GM19023 (cell line): ENCODE data around the gene OXNAD1.

Source experiments
- ATAC-seq: cut with Tn5 transposase; IDR thresholded peaks from one replicate; pipeline ENCODE4 v1.9.1; 2021; ENCODE audit warnings: mild to moderate bottlenecking, moderate library complexity; ENCODE audit not compliant: unreplicated experiment

Gene OXNAD1

GRCh38 chr3:16325850-16326249 lies 60.8 kb downstream of the OXNAD1 start:
- ATAC-seq = no peak

- ATAC-seq = no peak
Measured at GRCh38 chr3:16326724-16327349, 61.8 kb downstream of the OXNAD1 start.

DNA sequence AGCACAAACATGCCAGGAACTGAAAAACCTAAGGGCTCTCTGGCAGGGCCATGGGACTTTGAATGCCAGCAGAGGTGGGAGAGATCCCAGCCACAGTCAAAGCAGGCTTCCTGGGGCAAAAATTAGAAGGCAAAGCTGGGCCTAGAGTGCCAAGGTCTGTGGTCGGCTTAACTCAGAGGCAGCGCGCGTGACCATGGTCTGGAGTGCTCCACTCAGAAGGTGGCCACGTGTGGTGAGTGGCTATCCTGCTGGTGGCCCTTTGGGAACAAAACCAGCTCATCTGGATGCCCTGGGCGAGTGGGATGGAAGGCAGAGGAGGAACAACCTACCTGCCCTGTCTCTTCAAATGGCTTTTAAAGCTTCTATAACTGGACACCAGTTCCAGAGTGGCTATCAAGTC lies 63.1 kb downstream of the OXNAD1 start:
- ATAC-seq = no peak

DNA sequence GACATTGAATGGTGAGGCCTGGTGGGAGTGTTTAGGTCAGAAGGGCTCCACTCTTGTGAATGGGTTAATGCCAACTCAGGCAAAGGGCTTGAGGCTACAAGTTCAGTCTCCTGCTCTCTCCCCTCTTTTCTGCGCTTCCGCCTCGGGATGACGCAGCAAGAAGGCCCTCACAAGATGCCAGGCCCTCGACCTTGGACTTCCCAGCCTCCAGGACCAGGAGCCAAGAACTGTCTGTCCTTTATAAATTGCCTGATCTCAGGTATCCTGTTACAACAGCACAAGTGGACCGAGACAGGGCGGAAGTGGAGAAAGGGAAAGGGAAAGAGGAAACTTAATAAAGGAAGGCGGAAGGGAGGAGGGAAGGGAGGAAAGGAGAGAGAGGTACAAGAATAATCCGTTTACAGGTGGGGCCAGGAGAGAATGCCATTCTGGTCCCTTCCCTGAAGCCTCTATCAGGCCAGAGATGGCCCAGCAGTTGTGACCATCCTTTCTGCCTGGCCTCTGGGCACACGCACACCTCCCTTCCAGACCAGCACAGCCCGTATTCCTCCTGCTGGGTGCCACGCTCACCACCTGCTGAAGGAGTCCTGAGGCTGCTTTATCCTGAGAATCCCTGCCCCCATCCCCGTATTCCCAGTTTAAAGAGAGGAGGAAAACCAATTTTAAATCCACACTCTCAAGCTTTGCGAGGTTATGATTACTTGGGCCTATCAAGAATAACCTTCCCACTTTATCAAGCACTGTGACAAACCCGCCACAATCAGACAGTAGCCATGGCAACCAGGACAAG lies 64.2 kb downstream of the OXNAD1 start:
- ATAC-seq = no peak

DNA sequence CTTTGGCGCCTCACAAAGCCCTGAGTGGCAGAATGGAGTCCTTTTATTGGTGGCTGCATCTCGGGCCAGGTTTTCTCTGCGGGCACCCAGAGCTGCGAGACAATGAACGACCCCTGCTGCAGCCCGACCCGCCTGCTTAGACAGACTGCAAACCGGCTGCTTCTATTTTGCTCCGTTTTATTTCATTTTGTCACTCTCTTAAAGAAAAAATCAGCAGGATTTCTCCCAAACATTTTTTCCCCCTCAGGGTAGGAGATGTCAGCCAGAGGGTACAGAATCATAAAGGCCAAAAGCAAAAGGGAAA lies 64.8 kb downstream of the OXNAD1 start:
- no peak for ATAC-seq

DNA sequence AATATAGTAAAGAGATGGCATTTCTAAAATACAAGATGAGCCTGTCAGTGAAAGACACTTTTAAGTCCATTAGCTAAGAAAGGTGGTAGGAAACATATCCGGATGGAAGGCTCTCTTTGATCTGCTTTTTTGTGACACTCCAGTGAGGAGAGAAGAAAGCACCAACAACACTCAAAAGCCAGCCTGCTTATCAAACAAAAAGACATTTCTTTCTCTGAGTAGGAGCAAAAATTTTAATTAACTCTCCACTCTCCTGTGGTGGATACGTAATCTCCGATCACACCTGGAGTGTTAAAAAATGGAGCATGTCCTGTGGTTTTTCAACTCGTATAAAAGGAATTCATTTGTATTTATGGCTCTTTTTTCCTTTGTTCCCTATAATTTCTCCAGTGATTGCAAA lies 65.3 kb downstream of the OXNAD1 start:
- ATAC-seq = no peak

- no peak for ATAC-seq
Measured at GRCh38 chr3:16331319-16331883, 66.4 kb downstream of the OXNAD1 start.

- no peak for ATAC-seq
Measured at GRCh38 chr3:16332904-16333426, 68.0 kb downstream of the OXNAD1 start.

DNA sequence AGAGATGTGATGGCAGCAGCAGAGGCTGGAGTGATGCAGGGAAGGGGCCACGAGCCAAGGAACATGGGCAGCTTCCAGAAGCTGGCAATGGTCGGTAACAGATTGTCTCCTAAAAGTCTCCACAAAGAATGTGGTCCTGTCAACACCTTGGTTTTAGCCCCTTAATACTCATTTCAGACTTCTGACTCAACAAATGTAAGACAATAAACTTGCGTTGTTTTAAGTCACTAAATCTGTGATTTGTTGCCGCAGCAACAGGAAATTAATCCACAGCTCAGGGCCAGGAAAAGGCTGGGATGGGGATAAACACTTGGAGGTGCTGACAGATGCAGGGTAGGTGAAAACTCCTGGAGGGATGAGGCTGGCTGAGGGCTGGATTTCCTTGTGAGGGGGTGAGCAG lies 69.9 kb downstream of the OXNAD1 start:
- no peak for ATAC-seq

DNA sequence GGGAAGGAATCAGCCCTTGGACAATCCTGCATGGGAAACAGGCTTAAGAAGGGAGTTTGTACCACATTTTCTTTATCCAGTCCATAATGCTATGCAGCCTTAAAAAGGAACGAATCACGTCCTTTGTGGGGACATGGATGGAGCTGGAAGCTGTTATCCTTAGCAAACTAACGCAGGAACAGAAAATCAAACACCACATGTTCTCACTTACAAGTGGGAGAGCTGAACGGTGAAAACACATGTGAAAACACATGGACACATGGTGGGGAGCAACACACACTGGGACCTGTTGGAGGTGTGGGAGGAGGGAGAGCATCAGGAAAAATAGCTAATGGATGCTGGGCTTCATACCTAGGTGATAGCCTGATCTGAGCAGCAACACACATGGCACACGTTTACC lies 70.3 kb downstream of the OXNAD1 start:
- no peak for ATAC-seq

- ATAC-seq = no peak
Measured at GRCh38 chr3:16335772-16336645, 71.0 kb downstream of the OXNAD1 start.

- no peak for ATAC-seq
Measured at GRCh38 chr3:16336825-16337224, 71.8 kb downstream of the OXNAD1 start.

DNA sequence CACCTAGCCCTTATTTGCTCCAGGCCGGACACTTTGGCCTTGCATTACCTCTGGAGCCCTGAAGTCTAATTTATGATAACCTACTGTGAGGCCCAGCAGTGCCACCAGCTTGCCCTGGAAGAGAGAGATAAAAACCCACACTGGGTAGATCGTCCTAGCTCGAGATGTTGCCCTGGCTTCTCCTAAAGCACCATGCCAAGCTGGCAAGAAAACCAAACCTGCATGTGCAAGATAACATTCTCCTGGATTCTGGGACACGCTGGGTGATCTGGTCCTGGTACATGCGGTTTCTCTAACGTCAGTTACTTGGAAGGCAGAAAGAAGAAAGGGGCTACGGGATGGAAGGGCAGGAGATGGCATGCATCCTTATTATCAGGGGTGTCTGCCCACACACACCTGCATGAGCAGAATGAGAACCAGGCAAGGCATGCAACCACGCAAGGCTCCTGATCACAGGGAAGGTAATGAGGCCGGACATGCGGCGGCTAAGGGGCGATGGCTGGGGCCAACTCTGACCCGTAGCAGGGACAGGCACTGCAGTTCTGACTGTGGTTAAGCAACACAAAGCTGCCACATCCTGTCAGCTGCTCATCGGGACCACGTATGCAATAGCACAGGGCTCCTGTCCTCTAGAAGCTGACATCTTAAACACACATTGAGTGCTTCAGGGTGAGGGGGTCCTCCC lies 73.0 kb downstream of the OXNAD1 start:
- peak; percentile 84 for ATAC-seq

- ATAC-seq = no peak
Measured at GRCh38 chr3:16338999-16339398, 74.0 kb downstream of the OXNAD1 start.

DNA sequence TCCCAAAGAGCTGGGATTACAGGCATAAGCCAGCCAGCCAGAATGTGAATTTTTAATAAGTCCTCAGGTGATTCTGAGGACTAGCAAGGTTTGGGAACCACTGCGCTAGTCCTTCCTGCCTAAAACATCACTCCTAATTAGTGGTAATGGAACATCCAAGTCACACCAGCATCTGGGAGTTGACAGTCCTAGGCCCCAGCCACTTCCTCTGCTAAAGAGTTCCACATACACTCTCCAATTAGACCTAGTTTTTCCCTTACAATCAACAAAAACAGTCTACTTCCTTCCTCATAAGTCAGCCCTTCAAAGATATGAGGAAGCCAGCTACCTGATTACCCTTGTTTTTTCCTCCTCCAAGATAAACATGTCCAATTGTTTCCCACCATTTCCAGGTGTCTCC lies 78.1 kb downstream of the OXNAD1 start:
- no peak for ATAC-seq

DNA sequence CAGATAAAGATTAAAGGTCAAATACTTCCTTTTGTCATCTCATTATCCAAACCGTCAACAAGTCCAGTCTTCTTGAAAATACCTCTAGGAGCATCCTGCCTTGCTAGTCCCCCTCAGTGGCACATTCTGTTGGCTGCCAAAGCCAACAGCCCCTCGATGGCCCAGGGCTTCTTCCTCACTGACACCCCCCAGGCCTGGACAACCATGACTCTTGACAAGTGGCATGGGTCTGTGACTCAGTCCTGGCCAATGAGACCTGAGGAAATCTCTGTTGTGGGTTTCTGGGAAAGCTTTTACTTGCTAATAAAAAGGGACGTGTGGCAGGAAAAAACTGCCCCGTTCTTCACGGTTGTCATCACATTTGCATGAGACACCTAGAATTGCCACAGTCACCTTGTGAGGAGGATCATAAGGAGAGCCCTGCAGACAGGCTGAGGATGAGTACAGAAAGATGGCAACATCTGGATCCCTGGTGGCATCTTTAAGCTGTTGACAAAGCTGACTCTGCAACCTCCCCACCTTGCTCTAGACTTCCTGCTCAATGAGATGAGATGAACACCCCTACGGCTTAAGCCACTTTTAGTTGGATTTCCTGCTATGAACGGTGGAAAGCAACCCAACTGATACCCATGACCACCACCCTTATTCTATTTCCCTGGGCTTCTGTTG lies 81.5 kb downstream of the OXNAD1 start:
- no peak for ATAC-seq

DNA sequence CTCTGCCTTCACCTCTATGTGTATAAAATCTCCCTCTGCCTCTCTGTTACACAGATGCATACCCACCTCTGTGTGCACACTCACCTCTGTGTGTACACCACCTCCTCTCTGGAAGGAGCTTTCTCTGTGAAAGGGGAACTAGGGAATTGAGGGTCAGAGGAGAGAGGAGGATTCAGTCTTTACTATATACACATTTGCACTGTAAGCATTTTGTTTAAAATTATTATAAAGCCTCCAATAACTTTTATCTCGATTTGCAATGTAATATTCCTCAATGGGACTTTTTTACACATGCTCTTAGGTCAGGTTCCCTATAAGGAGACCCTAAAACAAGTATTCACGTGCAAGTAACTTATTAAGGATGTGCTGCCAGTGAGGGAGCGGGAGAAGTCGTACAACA lies 82.5 kb downstream of the OXNAD1 start:
- ATAC-seq = no peak

DNA sequence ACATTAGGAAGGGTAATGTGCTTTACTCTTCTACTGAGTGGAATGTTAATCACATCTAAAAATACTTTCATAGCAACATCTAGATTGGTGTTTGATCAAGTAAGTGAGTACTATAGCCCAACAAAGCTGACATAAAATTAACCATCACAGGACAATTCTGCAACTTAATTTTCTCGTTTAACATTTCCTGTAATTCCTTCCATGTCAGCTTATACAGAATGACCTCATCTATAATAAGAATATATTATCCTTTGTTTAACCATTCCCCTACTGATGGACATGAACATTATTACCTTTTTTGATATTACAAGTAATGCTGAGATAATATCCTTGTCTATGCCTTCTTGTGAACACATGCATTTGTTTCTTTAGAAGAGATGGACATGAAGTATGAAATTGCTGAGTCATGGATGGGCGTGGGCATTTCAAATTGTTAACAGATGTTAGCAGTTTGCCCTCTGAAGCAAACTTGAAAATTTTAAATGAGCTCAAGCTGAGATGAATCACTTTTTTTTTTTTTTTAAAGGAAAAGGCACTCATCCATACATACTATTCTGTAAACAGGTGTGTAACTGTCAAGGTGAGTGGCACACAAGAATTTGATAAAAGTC lies 85.1 kb downstream of the OXNAD1 start:
- no peak for ATAC-seq

DNA sequence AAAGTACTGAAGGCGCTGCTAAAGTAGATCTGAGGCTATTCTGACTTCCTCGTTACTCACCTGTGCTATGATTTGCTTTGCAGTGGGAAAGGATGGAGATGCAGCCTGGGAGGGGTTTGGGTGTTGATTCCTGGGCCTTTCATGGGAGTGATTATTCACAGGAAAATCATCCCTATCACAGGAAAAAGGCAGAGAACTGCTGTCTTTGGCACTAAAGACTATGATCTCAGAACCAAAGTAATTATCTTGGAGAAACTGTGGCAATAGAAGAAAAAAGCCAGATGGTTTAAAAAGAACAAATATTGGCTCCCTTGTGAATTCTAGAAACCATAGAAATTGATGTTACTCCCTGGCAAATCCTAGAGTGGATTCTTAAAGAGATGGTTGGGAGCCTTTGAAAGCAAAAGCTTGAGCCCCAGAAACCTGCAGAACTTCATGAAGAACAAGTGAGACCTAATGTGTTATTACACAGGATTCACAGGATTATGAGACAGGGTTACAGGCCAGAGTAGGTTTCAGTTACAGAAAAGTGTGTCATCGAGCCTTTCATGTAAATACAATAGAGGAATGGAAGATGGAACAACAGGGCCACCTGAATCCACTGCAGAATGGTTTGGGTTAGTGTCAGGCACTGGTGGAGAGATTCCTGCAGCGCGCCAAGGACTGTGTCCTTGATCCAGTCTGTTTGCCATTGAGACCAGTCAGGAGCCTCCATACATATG lies 85.7 kb downstream of the OXNAD1 start:
- ATAC-seq = no peak
